Motor neuron (in vitro differentiated cells): ENCODE data around the gene ACTL8. TPM values are rescaled to one million over a fixed set of nuclear protein-coding genes. Genes with fewer than 3 reads are reported as not detected.
"Not testable (repeated sequence)": the region's sequence is repeated elsewhere in the genome, so short reads cannot be mapped to it uniquely, and the experiment has no call there.

Experiments
- ATAC-seq, 8 experiments: fragments of 200-7000 bp; cut with Tn5 transposase; replicated peaks in 6 of 8; 2 replicates each; pipeline ENCODE4 v1.8.0; 2021; ENCODE audit warnings: mild to moderate bottlenecking in 8 of 8, moderate library complexity in 8 of 8
- H3K27ac ChIP-seq, 2 donors: fragments of 250-450 bp; sonication (Bioruptor Pico); 2 replicates each; pipeline ENCODE4 v1.9.0; 2021; ENCODE audit warnings: antibody characterized with exemption in 2 of 2, mild to moderate bottlenecking in 2 of 2, moderate library complexity in 1 of 2
- H3K4me1 ChIP-seq, 2 donors: fragments of 250-450 bp; sonication (Bioruptor Pico); replicated peaks in 1 of 2; 2 replicates each; pipeline ENCODE4 v1.6.1; 2021; ENCODE audit warnings: antibody characterized with exemption in 2 of 2, mild to moderate bottlenecking in 2 of 2, moderate library complexity in 1 of 2
- H3K4me3 ChIP-seq, 5 donors: fragments of 250-450 bp; sonication (Bioruptor Pico); 2 replicates each; pipeline ENCODE4 v1.9.0; 2021; ENCODE audit warnings: antibody characterized with exemption in 5 of 5, mild to moderate bottlenecking in 5 of 5, moderate library complexity in 4 of 5
- WGBS, 10 experiments: fragments of 450-650 bp; shearing (Covaris generic); methylation state at CpG; one replicate each; pipeline ENCODE4 v1.0.0; 2022; 5-methylcytosine and 5-hydroxymethylcytosine counted together
- in situ Hi-C, 9 experiments: fragments of 400-800 bp; cut with MboI; loops; one replicate each; pipeline ENCODE4 v1.15.0; 2021; ENCODE audit warnings: low sequenced_read_pairs in 9 of 9, low pct_unique_long_range_greater_than_20kb in 2 of 9; ENCODE audit not compliant: unreplicated experiment in 9 of 9
- total RNA-seq, 8 experiments: library from RNA; unstranded; fragments of 300-600 nt; gene quantifications; 2 replicates each; pipeline versions ENCODE4 v1.2.3 to v1.2.4, GENCODE V29; 2022

The ACTL8 gene
- total RNA-seq, 8 experiments from 2014 or later, result 0.11 to 42.2 (median 1.3) TPM; not detected in 1

GRCh38 chr1:17741052-17741451 is 14.1 kb upstream of the ACTL8 start:
- Histone ChIP-seq H3K4me1 (peaks cover 4 to 13% of the 10 kb centered on the region in 2 donors), H3K4me3 (no peak overlapping the region), H3K27ac (peak overlapping the region in 1 of 2 donors; percentile 2)
- ATAC-seq, result no peak
- WGBS, 10 experiments, result 60 to 100% (median 83%) methylated on average over 1 to 5 of the region's 5 CpGs; no CpG with 5 or more reads in 5 of the 10 experiments
- in situ Hi-C loops, result no loop called here

GRCh38 chr1:17742583-17742982 is 12.6 kb upstream of the ACTL8 start:
- Histone ChIP-seq H3K27ac (no peak overlapping the region), H3K4me1 (peaks cover 4 to 8% of the 10 kb centered on the region in 2 donors), H3K4me3 (no peak overlapping the region)
- in situ Hi-C loops, result no loop called here
- 13 to 90% (median 62%) methylated on average over 1 to 5 of the region's 5 CpGs for WGBS, 10 experiments
- ATAC-seq, result peak in 2 of 8 experiments; percentile 47 to 52

- peak in 3 of 8 experiments; percentile 9 to 31 (median 21) for ATAC-seq
- peaks cover 4 to 11% of the 10 kb centered on the region in 2 donors for H3K4me1 ChIP-seq
- no peak overlapping the region for H3K27ac ChIP-seq
- H3K4me3 ChIP-seq, result no peak overlapping the region
- WGBS, 10 experiments, result 40 to 87% (median 73%) methylated on average over 2 to 5 of the region's 11 CpGs; no CpG with 5 or more reads in 4 of the 10 experiments
- in situ Hi-C loops, result no loop called here
These were observed 12.0 kb upstream of the ACTL8 start for GRCh38 chr1:17743008-17743647.

GRCh38 chr1:17743925-17744324 is 11.2 kb upstream of the ACTL8 start:
- in situ Hi-C loops, result no loop called here
- Histone ChIP-seq H3K4me1 (peaks cover 4 to 11% of the 10 kb centered on the region in 2 donors), H3K4me3 (no peak overlapping the region), H3K27ac (no peak overlapping the region)
- 80 to 100% (median 100%) methylated on average over 1 to 3 of the region's 3 CpGs; no CpG with 5 or more reads in 2 of the 10 experiments for WGBS, 10 experiments
- no peak for ATAC-seq

- peak in 1 of 8 experiments; percentile 21 for ATAC-seq
- 57 to 95% (median 80%) methylated on average over 1 to 10 of the region's 11 CpGs; no CpG with 5 or more reads in 4 of the 10 experiments for WGBS, 10 experiments
- H3K4me1 ChIP-seq, result peaks cover 5 to 12% of the 10 kb centered on the region in 2 donors
- in situ Hi-C loops, result no loop called here
- H3K4me3 ChIP-seq, result no peak overlapping the region
- H3K27ac ChIP-seq, result no peak overlapping the region
These were observed 10.3 kb upstream of the ACTL8 start for GRCh38 chr1:17744666-17745478.

GRCh38 chr1:17745479-17745955 is 9.6 kb upstream of the ACTL8 start:
- 29 to 100% (median 85%) methylated on average over 1 to 3 of the region's 3 CpGs; no CpG with 5 or more reads in 2 of the 10 experiments for WGBS, 10 experiments
- ATAC-seq, result no peak
- no peak overlapping the region for H3K27ac ChIP-seq
- in situ Hi-C loops, result no loop called here
- H3K4me3 ChIP-seq, result no peak overlapping the region
- peaks cover 11 to 19% of the 10 kb centered on the region in 2 donors for H3K4me1 ChIP-seq

GRCh38 chr1:17746281-17746680 is 8.9 kb upstream of the ACTL8 start:
- WGBS, 10 experiments, result 17 to 77% (median 45%) methylated on average over 1 to 2 of the region's 2 CpGs
- H3K27ac ChIP-seq, ATAC-seq, in situ Hi-C loops, H3K4me3 ChIP-seq: not testable (repeated sequence)
- H3K4me1 ChIP-seq, result peaks cover 12 to 19% of the 10 kb centered on the region in 2 donors

- no peak overlapping the region for H3K27ac ChIP-seq
- 0 to 100% (median 86%) methylated on average over 1 to 2 of the region's 2 CpGs; no CpG with 5 or more reads in 2 of the 10 experiments for WGBS, 10 experiments
- ATAC-seq, result no peak
- in situ Hi-C loops, result no loop called here
- no peak overlapping the region for H3K4me3 ChIP-seq
- peaks cover 10 to 14% of the 10 kb centered on the region in 2 donors for H3K4me1 ChIP-seq
These were observed 8.2 kb upstream of the ACTL8 start for GRCh38 chr1:17746920-17747319.

- peak in 5 of 8 experiments; percentile 46 to 94 (median 83) for ATAC-seq
- in situ Hi-C loops, result no loop called here
- Histone ChIP-seq H3K27ac (peak overlapping the region in 1 of 2 donors; percentile 64), H3K4me3 (no peak overlapping the region), H3K4me1 (peaks cover 10 to 14% of the 10 kb centered on the region in 2 donors)
- 20 to 63% (median 42%) methylated on average over 1 to 4 of the region's 5 CpGs; no CpG with 5 or more reads in 7 of the 10 experiments for WGBS, 10 experiments
These were observed 4.8 kb upstream of the ACTL8 start for GRCh38 chr1:17750333-17750732.

- Histone ChIP-seq H3K27ac (no peak overlapping the region), H3K4me1 (peaks cover 10 to 14% of the 10 kb centered on the region in 2 donors), H3K4me3 (no peak overlapping the region)
- in situ Hi-C loops, result no loop called here
- ATAC-seq, result no peak
- 5 to 72% (median 43%) methylated on average over 1 to 4 of the region's 4 CpGs for WGBS, 10 experiments
These were observed 2.8 kb upstream of the ACTL8 start for GRCh38 chr1:17752356-17752755.

- ATAC-seq, result no peak
- Histone ChIP-seq H3K4me1 (no peaks in the 10 kb centered on the region), H3K27ac (no peak overlapping the region), H3K4me3 (no peak overlapping the region)
- 29 to 100% (median 83%) methylated on average over 1 to 4 of the region's 6 CpGs; no CpG with 5 or more reads in 4 of the 10 experiments for WGBS, 10 experiments
- in situ Hi-C loops, result no loop called here
These were observed 2.3 kb downstream of the ACTL8 start for GRCh38 chr1:17757426-17757825.

GRCh38 chr1:17759114-17759513 is 4.0 kb downstream of the ACTL8 start:
- ATAC-seq, result peak in 5 of 8 experiments; percentile 52 to 86 (median 79)
- 20 to 80% (median 60%) methylated on average over 1 to 7 of the region's 7 CpGs; no CpG with 5 or more reads in 3 of the 10 experiments for WGBS, 10 experiments

GRCh38 chr1:17762313-17762712 is 7.2 kb downstream of the ACTL8 start:
- 70 to 100% (median 82%) methylated on average over 1 to 7 of the region's 11 CpGs; no CpG with 5 or more reads in 5 of the 10 experiments for WGBS, 10 experiments
- in situ Hi-C loops, result no loop called here
- H3K27ac ChIP-seq, result no peak overlapping the region
- H3K4me1 ChIP-seq, result peaks cover 8 to 14% of the 10 kb centered on the region in 2 donors
- H3K4me3 ChIP-seq, result no peak overlapping the region
- no peak for ATAC-seq

More at GRCh38 chr1:17759114-17759513, 4.0 kb downstream of the ACTL8 start:
- Histone ChIP-seq H3K4me1 (peaks cover 0 to 6% of the 10 kb centered on the region in 2 donors), H3K4me3 (no peak overlapping the region), H3K27ac (no peak overlapping the region)
- in situ Hi-C loops, result no loop called here
